IMR-90 (cell line): Measurements from ENCODE around the gene CEL. TPM values are rescaled to one million over a fixed set of nuclear protein-coding genes. Genes with fewer than 3 reads are reported as not detected.
"Not testable (repeated sequence)": the region's sequence is repeated elsewhere in the genome, so short reads cannot be mapped to it uniquely, and the experiment has no call there.

Experiments
- ATAC-seq: fragments of 200-7000 bp; cut with Tn5 transposase; 2 replicates; pipeline ENCODE4 v1.9.1; 2020; ENCODE audit warnings: low read depth, mild to moderate bottlenecking, moderate library complexity
- BruUV-seq: library from RNA; stranded (reverse); fragments of 400-500 nt; replicated peaks from 2 replicates; lab custom pipeline; 2021; lab: Mats Ljungman, UMichigan
- CTCF ChIA-PET: fragments of 300-600 bp; formaldehyde crosslinking; extraction: SDS; loops from one replicate; lab custom pipeline; 2021; ENCODE audit warnings: antibody characterized with exemption; lab: Yijun Ruan, JAX
- POLR2A ChIA-PET: fragments of 300-600 bp; sonication (Branson Sonifier 250); formaldehyde crosslinking; loops from one replicate; lab custom pipeline; 2022; ENCODE audit warnings: antibody characterized with exemption; ENCODE audit not compliant: unreplicated experiment; lab: Charles Lee
- DNase-seq: peaks from one replicate; pipeline ENCODE4 v3.0.0; 2013
- H2AFZ ChIP-seq: replicated peaks from 2 replicates; pipeline ENCODE3; 2013; ENCODE audit warnings: low read length, mild to moderate bottlenecking; ENCODE audit not compliant: poor library complexity
- H2AK5ac ChIP-seq: 2 replicates; pipeline ENCODE4 v1.6.1; 2013; ENCODE audit warnings: low read depth, low read length, inconsistent platforms
- H2AK9ac ChIP-seq: replicated peaks from 2 replicates; pipeline ENCODE3; 2013; ENCODE audit warnings: mild to moderate bottlenecking, low read depth, low read length, moderate library complexity; ENCODE audit not compliant: poor library complexity
- H2BK120ac ChIP-seq: 2 replicates; pipeline ENCODE4 v1.6.1; 2013; ENCODE audit warnings: low read depth, low read length, inconsistent platforms
- H2BK15ac ChIP-seq: 3 replicates; pipeline ENCODE4 v1.6.1; 2013; ENCODE audit warnings: low read depth, low read length, inconsistent platforms
- H2BK20ac ChIP-seq: 2 replicates; pipeline ENCODE4 v1.6.1; 2013; ENCODE audit warnings: low read depth, mild to moderate bottlenecking, inconsistent platforms, low read length, moderate library complexity
- H2BK5ac ChIP-seq: 2 replicates; pipeline ENCODE4 v1.6.1; 2013; ENCODE audit warnings: mild to moderate bottlenecking, low read depth, low read length, inconsistent platforms; ENCODE audit not compliant: poor library complexity, severe bottlenecking
- H3K14ac ChIP-seq: replicated peaks from 2 replicates; pipeline ENCODE4 v1.6.1; 2013; ENCODE audit warnings: low read depth, low read length, inconsistent platforms
- H3K18ac ChIP-seq: 2 replicates; pipeline ENCODE4 v1.6.1; 2013; ENCODE audit warnings: low read depth, low read length, control low read depth
- H3K23ac ChIP-seq: 2 replicates; pipeline ENCODE4 v1.6.1; 2013; ENCODE audit warnings: low read depth, low read length, inconsistent platforms
- H3K27ac ChIP-seq: 2 replicates; pipeline ENCODE4 v1.5.1; 2013; ENCODE audit warnings: mild to moderate bottlenecking, control low read depth, low read length; ENCODE audit not compliant: insufficient read depth
- H3K27me3 ChIP-seq: 2 replicates; pipeline ENCODE4 v1.6.1; 2013; ENCODE audit warnings: low read length; ENCODE audit not compliant: control insufficient read depth, insufficient read depth
- H3K36me3 ChIP-seq: 2 replicates; pipeline ENCODE4 v1.6.1; 2013; ENCODE audit warnings: low read length, mixed read lengths; ENCODE audit not compliant: control insufficient read depth, insufficient read depth
- H3K4ac ChIP-seq: 2 replicates; pipeline ENCODE4 v1.6.1; 2013; ENCODE audit warnings: low read depth, low read length, inconsistent platforms
- H3K4me1 ChIP-seq: 2 replicates; pipeline ENCODE4 v1.6.1; 2013; ENCODE audit warnings: low read length, mixed read lengths; ENCODE audit not compliant: control insufficient read depth, insufficient read depth
- H3K4me2 ChIP-seq: 2 replicates; pipeline ENCODE4 v1.6.1; 2013; ENCODE audit warnings: low read depth, mild to moderate bottlenecking, control low read depth, low read length, moderate library complexity
- H3K4me3 ChIP-seq: 2 replicates; pipeline ENCODE4 v1.5.1; 2013; ENCODE audit warnings: low read depth, mild to moderate bottlenecking, control low read depth, low read length, moderate library complexity; ENCODE audit not compliant: insufficient read depth
- H3K56ac ChIP-seq: 2 replicates; pipeline ENCODE4 v1.6.1; 2013; ENCODE audit warnings: low read length, inconsistent platforms; ENCODE audit not compliant: insufficient read depth; ENCODE audit errors: extremely low read depth
- H3K79me1 ChIP-seq, 2 experiments: 2 replicates each; pipeline ENCODE4 v1.6.1; 2013; ENCODE audit warnings: low read length in 2 of 2, inconsistent platforms in 1 of 2, low read depth in 1 of 2
- H3K9ac ChIP-seq: 2 replicates; pipeline ENCODE4 v1.6.1; 2013; ENCODE audit warnings: low read depth, low read length, control low read depth
- H3K9me1 ChIP-seq: 2 replicates; pipeline ENCODE4 v1.6.1; 2013; ENCODE audit warnings: low read length, inconsistent platforms; ENCODE audit not compliant: insufficient read depth
- H3K9me3 ChIP-seq: 2 replicates; pipeline ENCODE4 v1.6.1; 2013; ENCODE audit warnings: low read length; ENCODE audit not compliant: control insufficient read depth, insufficient read depth
- H4K20me1 ChIP-seq: 2 replicates; pipeline ENCODE4 v1.6.1; 2013; ENCODE audit warnings: low read length, inconsistent platforms; ENCODE audit not compliant: insufficient read depth
- H4K5ac ChIP-seq: 2 replicates; pipeline ENCODE4 v1.6.1; 2013; ENCODE audit warnings: mild to moderate bottlenecking, low read depth, low read length, control low read depth
- H4K8ac ChIP-seq, 2 experiments: 2 replicates each; pipeline ENCODE4 v1.6.1; 2013; ENCODE audit warnings: low read depth in 2 of 2, low read length in 2 of 2, control low read depth in 1 of 2, inconsistent platforms in 1 of 2
- H4K91ac ChIP-seq: 2 replicates; pipeline ENCODE4 v1.6.1; 2013; ENCODE audit warnings: low read depth, low read length, inconsistent platforms; ENCODE audit not compliant: insufficient read depth
- CTCF ChIP-seq: conservative IDR thresholded peaks from 2 replicates; pipeline ENCODE4 v1.5.1; 2012; ENCODE audit warnings: mild to moderate bottlenecking, low read depth, low read length, improper control_type of control experiment
- RAD21 ChIP-seq: IDR thresholded peaks from 2 replicates; pipeline ENCODE4 v1.6.1; 2012; ENCODE audit warnings: low read length, improper control_type of control experiment
- SMC3 ChIP-seq: fragments of 150-350 bp; IDR thresholded peaks from 2 replicates; pipeline ENCODE4 v1.6.1; 2016; ENCODE audit warnings: low read depth, mild to moderate bottlenecking, antibody characterized with exemption, low read length, moderate library complexity
- WGBS, 2 experiments: methylation state at CpG; one replicate each; pipeline versions ENCODE4 v1.1.5 to v1.1.7; 2013; ENCODE audit warnings: missing lambda C conversion rate in 2 of 2; ENCODE audit not compliant: insufficient read length in 1 of 2; ENCODE audit errors: extremely low coverage in 2 of 2; 5-methylcytosine and 5-hydroxymethylcytosine counted together
- dilution Hi-C: fragments of 300-500 bp; cut with HindIII; formaldehyde crosslinking; loops from one replicate; pipeline ENCODE4 v1.14.3; 2018; ENCODE audit warnings: low sequenced_read_pairs; ENCODE audit not compliant: unreplicated experiment
- in situ Hi-C: fragments of 300-500 bp; cut with MboI; formaldehyde crosslinking; loops from 3 replicates; pipeline ENCODE4 v1.14.3; 2019; ENCODE audit warnings: low sequenced_read_pairs, inconsistent platforms, mixed read lengths
- intact Hi-C: fragments of 100-400 bp; cut with micrococcal nuclease; formaldehyde crosslinking; loops from 2 replicates; pipeline ENCODE4 v1.10.0; 2022
- polyA plus RNA-seq, 3 experiments: library from polyadenylated mRNA; depleted of rRNA; stranded (reverse); fragments of >200 nt; gene quantifications; 2 replicates each; pipeline ENCODE4 v1.2.3, GENCODE V29; 2012; ENCODE audit warnings: low replicate concordance in 1 of 3
- total RNA-seq: library from RNA; depleted of rRNA; stranded (reverse); fragments of >200 nt; gene quantifications from 2 replicates; pipeline ENCODE4 v1.2.3, GENCODE V29; 2012

CEL gene
- total and polyA plus RNA-seq, 2 of the 4 experiments (the other 2 are of a cell fraction), result under 0.01 to 0.75 TPM

GRCh38 chr9:133040892-133041479 lies 20.8 kb upstream of the CEL start:
- in situ Hi-C loops, result loop anchor here (25.0 kb wide), 1 partner anchor 446 kb away; the partner anchor contains the start of gene SLC2A6
- POLR2A ChIA-PET, result interaction anchor here (1.3 kb wide), 1 partner anchor 11 kb away, joined by 4 read pairs; the partner anchor contains the start of gene GTF3C5

More at GRCh38 chr9:133040892-133041479, 20.8 kb upstream of the CEL start:
- H4K91ac ChIP-seq, H2BK15ac ChIP-seq, H4K8ac ChIP-seq, ATAC-seq, H3K4ac ChIP-seq, H3K4me1 ChIP-seq, H2BK120ac ChIP-seq, H2BK5ac ChIP-seq, H2AK5ac ChIP-seq, H3K23ac ChIP-seq, H3K18ac ChIP-seq, H3K14ac ChIP-seq, H3K4me2 ChIP-seq, H3K9me1 ChIP-seq, H2AFZ ChIP-seq, H3K56ac ChIP-seq, BruUV-seq, H3K27me3 ChIP-seq, H3K9ac ChIP-seq, H3K9me3 ChIP-seq, dilution Hi-C loops, H3K4me3 ChIP-seq, H4K5ac ChIP-seq, H3K27ac ChIP-seq, H2AK9ac ChIP-seq, H2BK20ac ChIP-seq: not testable (repeated sequence)
- TF ChIP-seq CTCF (peak; percentile 55), SMC3 (peak; percentile 58), RAD21 (peak; percentile 65)
- WGBS, 2 experiments, result 100% methylated on average over 1 of the region's 12 CpGs; no CpG with 5 or more reads in 1 of the 2 experiments
- DNase-seq, result peak; percentile 57
- Histone ChIP-seq H4K20me1 (peaks cover 40% of the 10 kb centered on the region), H3K36me3 (peaks cover 39% of the 10 kb centered on the region), H3K79me1 (peaks cover 29 to 57% of the 10 kb centered on the region in 2 experiments)
- intact Hi-C loops, result loop anchor here (1.0 kb wide), 2 partner anchors 103 to 107 kb away; no protein-coding TSS in a partner anchor
- CTCF ChIA-PET, result interaction anchor here (1.0 to 1.5 kb wide), 2 partner anchors 11 to 145 kb away, joined by 3 read pairs; partner anchors contain the start of gene GTF3C5
